SK-N-SH (cell line): ENCODE results near the gene SLC22A13. TPM values are rescaled to one million over a fixed set of nuclear protein-coding genes. Genes with fewer than 3 reads are reported as not detected.
"Not testable (repeated sequence)": the region's sequence is repeated elsewhere in the genome, so short reads cannot be mapped to it uniquely, and the experiment has no call there.

Experiments
- CTCF ChIA-PET: fragments of 300-600, 350-600 bp; formaldehyde crosslinking; extraction: SDS; loops from one replicate; lab custom pipeline; 2021; lab: Yijun Ruan, JAX
- POLR2A ChIA-PET: fragments of 350-600 bp; sonication (Branson Sonifier 250); formaldehyde crosslinking; extraction: SDS; loops from one replicate; lab custom pipeline; 2020; ENCODE audit warnings: antibody characterized with exemption, inconsistent platforms; lab: Yijun Ruan, JAX
- DNase-seq: peaks from one replicate; pipeline ENCODE4 v3.0.0; 2012
- H2AFZ ChIP-seq: fragments of 200-600 bp; sonication (generic); 2 replicates; pipeline ENCODE4 v1.8.1; 2016; ENCODE audit warnings: antibody characterized with exemption, mild to moderate bottlenecking, low read depth
- H3F3A ChIP-seq: fragments of 200-600 bp; sonication (generic); replicated peaks from 2 replicates; pipeline ENCODE3; 2016; ENCODE audit warnings: antibody characterized with exemption, mild to moderate bottlenecking; ENCODE audit not compliant: insufficient read depth
- H3K27ac ChIP-seq, 2 experiments: fragments of 200-500 bp in 1 of 2; fragments of 200-600 bp in 1 of 2; sonication (Bioruptor generic) in 1 of 2; sonication (generic), shearing (Covaris generic) in 1 of 2; 2 replicates each; pipeline versions ENCODE4 v1.5.1 to v1.6.1; 2014 to 2016; ENCODE audit warnings: low read depth in 2 of 2, inconsistent platforms in 1 of 2, low read length in 1 of 2, mild to moderate bottlenecking in 1 of 2, mixed read lengths in 1 of 2
- H3K27me3 ChIP-seq: fragments of 200-600 bp; sonication (generic), shearing (Covaris generic); 2 replicates; pipeline ENCODE4 v1.6.1; 2016; ENCODE audit warnings: mixed run types; ENCODE audit not compliant: insufficient read depth
- H3K36me3 ChIP-seq, 2 experiments: fragments of 200-500 bp in 1 of 2; fragments of 200-600 bp in 1 of 2; sonication (Bioruptor generic) in 1 of 2; sonication (generic) in 1 of 2; replicated peaks in 1 of 2; 2 replicates each; pipeline versions ENCODE3 to v1.5.1; 2014 to 2016; ENCODE audit warnings: low read length in 1 of 2, mild to moderate bottlenecking in 1 of 2; ENCODE audit not compliant: insufficient read depth in 2 of 2, control insufficient read depth in 1 of 2
- H3K4me1 ChIP-seq, 2 experiments: fragments of 200-500 bp in 1 of 2; fragments of 200-600 bp in 1 of 2; sonication (Bioruptor generic) in 1 of 2; sonication (generic), shearing (Covaris generic) in 1 of 2; 2 replicates each; pipeline versions ENCODE4 v1.5.1 to v1.6.1; 2014 to 2016; ENCODE audit warnings: low read depth in 1 of 2, low read length in 1 of 2, mixed run types in 1 of 2; ENCODE audit not compliant: insufficient read depth in 2 of 2, control insufficient read depth in 1 of 2
- H3K4me2 ChIP-seq: fragments of 200-600 bp; sonication (generic), shearing (Covaris generic); 2 replicates; pipeline ENCODE4 v1.6.1; 2017; ENCODE audit warnings: mixed run types
- H3K4me3 ChIP-seq, 2 experiments: fragments of 200-500 bp in 1 of 2; fragments of 200-600 bp in 1 of 2; sonication (Bioruptor generic) in 1 of 2; sonication (generic), shearing (Covaris generic) in 1 of 2; 2 replicates each; pipeline versions ENCODE4 v1.5.1 to v1.8.1; 2014 to 2016; ENCODE audit warnings: low read depth in 2 of 2, inconsistent platforms in 1 of 2, low read length in 1 of 2, mild to moderate bottlenecking in 1 of 2, mixed read lengths in 1 of 2, moderate library complexity in 1 of 2
- H3K79me2 ChIP-seq: fragments of 200-600 bp; sonication (generic); 2 replicates; pipeline ENCODE4 v1.8.1; 2017; ENCODE audit warnings: mild to moderate bottlenecking; ENCODE audit not compliant: insufficient read depth
- H3K9ac ChIP-seq: fragments of 200-600 bp; sonication (generic); 2 replicates; pipeline ENCODE4 v1.6.1; 2017; ENCODE audit warnings: mixed run types
- H3K9me2 ChIP-seq: fragments of 200-600 bp; sonication (generic); 2 replicates; pipeline ENCODE4 v1.6.1; 2017; ENCODE audit warnings: mixed run types
- H3K9me3 ChIP-seq: fragments of 200-600 bp; sonication (generic); 2 replicates; pipeline ENCODE4 v1.6.1; 2017; ENCODE audit warnings: mixed run types, mild to moderate bottlenecking, moderate library complexity
- H4K20me1 ChIP-seq: fragments of 200-600 bp; sonication (generic); 2 replicates; pipeline ENCODE4 v1.6.1; 2017; ENCODE audit warnings: mild to moderate bottlenecking, mixed run types; ENCODE audit not compliant: insufficient read depth
- CHD2 ChIP-seq: fragments of 150-350 bp; IDR thresholded peaks from 2 replicates; pipeline ENCODE4 v1.6.1; 2018; ENCODE audit warnings: low read length; ENCODE audit not compliant: partially characterized antibody
- CTCF ChIP-seq: fragments of 200-600 bp; sonication (generic); IDR thresholded peaks from 2 replicates; pipeline ENCODE4 v1.6.1; 2017; ENCODE audit warnings: antibody characterized with exemption, mild to moderate bottlenecking, moderate library complexity
- ELF1 ChIP-seq: IDR thresholded peaks from 2 replicates; pipeline ENCODE4 v1.4.0; 2012
- EP300 ChIP-seq, 2 experiments: IDR thresholded peaks; 2 replicates each; pipeline versions ENCODE4 v1.4.0 to v1.6.1; 2012; ENCODE audit warnings: borderline replicate concordance in 1 of 2, low read depth in 1 of 2, low read length in 1 of 2
- FOSL2 ChIP-seq: IDR thresholded peaks from 2 replicates; pipeline ENCODE4 v1.4.0; 2012; ENCODE audit warnings: low read depth, mild to moderate bottlenecking, moderate library complexity, borderline replicate concordance
- FOXM1 ChIP-seq: IDR thresholded peaks from 2 replicates; pipeline ENCODE4 v1.4.0; 2012; ENCODE audit warnings: low read depth, mild to moderate bottlenecking
- GABPA ChIP-seq: IDR thresholded peaks from 2 replicates; pipeline ENCODE4 v1.4.0; 2012; ENCODE audit warnings: low read depth, mild to moderate bottlenecking
- IRF3 ChIP-seq: fragments of 150-350 bp; IDR thresholded peaks from 2 replicates; pipeline ENCODE4 v1.6.1; 2016; ENCODE audit warnings: mild to moderate bottlenecking, low read depth, low read length
- MAX ChIP-seq: IDR thresholded peaks from 2 replicates; pipeline ENCODE4 v1.4.0; 2012; ENCODE audit warnings: low read depth
- MXI1 ChIP-seq: IDR thresholded peaks from 2 replicates; pipeline ENCODE4 v1.6.1; 2012; ENCODE audit warnings: mild to moderate bottlenecking, low read depth, low read length, improper control_type of control experiment
- NFIC ChIP-seq: IDR thresholded peaks from 2 replicates; pipeline ENCODE4 v1.4.0; 2012; ENCODE audit warnings: borderline replicate concordance
- NRF1 ChIP-seq: IDR thresholded peaks from 2 replicates; pipeline ENCODE4 v1.6.1; 2012; ENCODE audit warnings: low read depth, mild to moderate bottlenecking, low read length
- PBX3 ChIP-seq: IDR thresholded peaks from 2 replicates; pipeline ENCODE4; 2012
- POLR2AphosphoS5 ChIP-seq: IDR thresholded peaks from 2 replicates; pipeline ENCODE4 v1.6.1; 2012; ENCODE audit warnings: low read depth, low read length
- RAD21 ChIP-seq: IDR thresholded peaks from 2 replicates; pipeline ENCODE4 v1.6.1; 2012; ENCODE audit warnings: mild to moderate bottlenecking, low read length
- RCOR1 ChIP-seq: fragments of 150-350 bp; IDR thresholded peaks from 2 replicates; pipeline ENCODE4 v1.6.1; 2017; ENCODE audit warnings: antibody characterized with exemption, low read length
- RFX5 ChIP-seq: IDR thresholded peaks from 2 replicates; pipeline ENCODE4 v1.6.1; 2012; ENCODE audit warnings: mild to moderate bottlenecking, improper control_type of control experiment, low read length
- SIN3A ChIP-seq: IDR thresholded peaks from 2 replicates; pipeline ENCODE4 v1.6.1; 2012; ENCODE audit warnings: low read depth, mild to moderate bottlenecking, low read length, moderate library complexity, borderline replicate concordance
- SMC3 ChIP-seq: IDR thresholded peaks from 2 replicates; pipeline ENCODE4 v1.6.1; 2012; ENCODE audit warnings: low read depth, low read length, improper control_type of control experiment
- TAF1 ChIP-seq: IDR thresholded peaks from 2 replicates; pipeline ENCODE4 v1.6.1; 2012; ENCODE audit warnings: low read depth, mild to moderate bottlenecking, low read length, moderate library complexity, borderline replicate concordance
- WGBS: methylation state at CpG from one replicate; pipeline ENCODE4 v1.1.6; 2017; ENCODE audit warnings: low lambda C conversion rate; 5-methylcytosine and 5-hydroxymethylcytosine counted together
- polyA plus RNA-seq, 3 experiments: library from polyadenylated mRNA; depleted of rRNA; stranded (reverse); fragments of >200 nt; gene quantifications; 2 replicates each; pipeline ENCODE4 v1.2.3, GENCODE V29; 2012

SLC22A13 gene
- polyA plus RNA-seq, 1 of the 3 experiments (the other 2 are of a cell fraction) = 0.08 TPM

- Histone ChIP-seq H3F3A (no peaks in the 10 kb centered on the region), H3K4me2 (no peak overlapping the region), H3K9me2 (no peaks in the 10 kb centered on the region), H4K20me1 (no peaks in the 10 kb centered on the region), H3K36me3 (no peaks in the 10 kb centered on the region), H2AFZ (no peak overlapping the region), H3K4me1 (no peaks in the 10 kb centered on the region; a peak in 1 of 4 replicates), H3K9ac (no peak overlapping the region), H3K27me3 (no peaks in the 10 kb centered on the region), H3K27ac (no peak overlapping the region), H3K79me2 (no peaks in the 10 kb centered on the region), H3K4me3 (no peak overlapping the region), H3K9me3 (no peaks in the 10 kb centered on the region)
- ChIA-PET CTCF (no interaction called here), POLR2A (no interaction called here)
- TF ChIP-seq CHD2 (no peak), RFX5 (no peak), MXI1 (no peak), POLR2AphosphoS5 (no peak), EP300 (IDR thresholded peaks at IDR 0.05; ENCODE audit: borderline replicate concordance in 1 of 2, low read depth in 1 of 2, low read length in 1 of 2) (no peak), RCOR1 (no peak), FOXM1 (no peak), RAD21 (no peak), ELF1 (no peak), CTCF (no peak), PBX3 (no peak), MAX (no peak), GABPA (no peak), NRF1 (no peak), IRF3 (no peak), SMC3 (no peak), SIN3A (no peak), NFIC (no peak), TAF1 (no peak), FOSL2 (no peak)
- 97% methylated on average over 6 of the region's 6 CpGs for WGBS
- DNase-seq = no peak
Observed at GRCh38 chr3:38284756-38285150, 19.1 kb downstream of the SLC22A13 start.

GRCh38 chr3:38289286-38290217, 23.9 kb downstream of the SLC22A13 start:
- WGBS = 84% methylated on average over 15 of the region's 16 CpGs
- H3K36me3 ChIP-seq, H3K4me2 ChIP-seq, H3K9ac ChIP-seq, H3K4me1 ChIP-seq, H2AFZ ChIP-seq, DNase-seq, H3K9me3 ChIP-seq, H3K27me3 ChIP-seq, H3K27ac ChIP-seq, H3K9me2 ChIP-seq, H3K79me2 ChIP-seq, H4K20me1 ChIP-seq, H3F3A ChIP-seq, H3K4me3 ChIP-seq, POLR2A ChIA-PET: not testable (repeated sequence)
- CTCF ChIA-PET = interaction anchor here (1.0 kb wide), 1 partner anchor 57 kb away, joined by 5 read pairs; the partner anchor contains the start of gene XYLB

- H3K9ac ChIP-seq, H3K27ac ChIP-seq, H3F3A ChIP-seq, H3K9me3 ChIP-seq, DNase-seq, H3K27me3 ChIP-seq, H3K36me3 ChIP-seq, H3K9me2 ChIP-seq, H3K79me2 ChIP-seq, H4K20me1 ChIP-seq, POLR2A ChIA-PET, H3K4me1 ChIP-seq, H3K4me3 ChIP-seq, H3K4me2 ChIP-seq, H2AFZ ChIP-seq: not testable (repeated sequence)
- CTCF ChIA-PET = interaction anchor here (0.9 to 1.8 kb wide), 3 partner anchors 8 to 225 kb away, joined by 3 to 6 read pairs (median 4); no protein-coding TSS in a partner anchor
- 68% methylated on average over 4 of the region's 4 CpGs for WGBS
Observed at GRCh38 chr3:38297053-38297452, 31.4 kb downstream of the SLC22A13 start.
